Body of pancreas (tissue), 4 donors: ENCODE measurements around the gene SLBP. TPM values are rescaled to one million over a fixed set of nuclear protein-coding genes. Genes with fewer than 3 reads are reported as not detected.
A peak's percentile ranks its signal among the peaks of the same experiment; 100 is the strongest.

Source experiments
- ATAC-seq: fragments of 150-250 bp; one replicate; pipeline ENCODE4 v1.9.1; 2016
- DNase-seq, 4 donors: peaks; one replicate each; pipeline ENCODE4 v3.0.0-alpha.2; 2019
- H3K27ac ChIP-seq, 4 donors: fragments of 200-600 bp; sonication (generic); 1 replicate in 3 of 4; 2 replicates in 1 of 4; pipeline versions ENCODE4 v1.5.1 to v1.6.1; 2016 to 2019; ENCODE audit warnings: mild to moderate bottlenecking in 1 of 4, mixed read lengths in 1 of 4, moderate library complexity in 1 of 4
- H3K27me3 ChIP-seq, 2 donors: fragments of 200-600 bp; sonication (generic); one replicate each; pipeline ENCODE4 v1.6.0; 2016; ENCODE audit warnings: mild to moderate bottlenecking in 1 of 2
- H3K36me3 ChIP-seq, 2 donors: fragments of 200-600 bp; sonication (generic); replicated peaks in 1 of 2; 2 replicates each; pipeline ENCODE4 v1.5.1; 2016; ENCODE audit warnings: low read depth in 2 of 2; ENCODE audit not compliant: insufficient read depth in 1 of 2
- H3K4me1 ChIP-seq: fragments of 200-600 bp; sonication (generic); one replicate; pipeline ENCODE4 v1.6.0; 2016
- H3K4me3 ChIP-seq, 2 donors: fragments of 200-600 bp; sonication (generic); 1 replicate in 1 of 2; 2 replicates in 1 of 2; pipeline ENCODE4 v1.5.1; 2016 to 2019
- H3K9me3 ChIP-seq, 3 donors: fragments of 200-600 bp; sonication (generic); 1 replicate in 2 of 3; 2 replicates in 1 of 3; pipeline ENCODE4 v1.5.1; 2016
- CTCF ChIP-seq, 7 experiments: fragments of 450-650 bp in 4 of 7; fragments of 200-600 bp in 3 of 7; sonication (generic) in 3 of 7; IDR thresholded peaks; one replicate each; pipeline ENCODE4 v1.5.1; 2016 to 2019; ENCODE audit warnings: antibody characterized with exemption in 7 of 7
- POLR2A ChIP-seq, 3 donors: fragments of 450-650 bp; IDR thresholded peaks; one replicate each; pipeline ENCODE4 v1.6.1; 2016; ENCODE audit warnings: antibody characterized with exemption in 3 of 3, mild to moderate bottlenecking in 2 of 3
- WGBS, 2 donors: methylation state at CpG; one replicate each; pipeline ENCODE4 v1.1.5; 2017; 5-methylcytosine and 5-hydroxymethylcytosine counted together
- intact Hi-C: fragments of 100-400 bp; cut with DNase I; formaldehyde crosslinking; loops from one replicate; pipeline ENCODE4 v1.15.1; 2023
- total RNA-seq, 2 donors: library from RNA; depleted of rRNA; stranded (reverse); fragments of >200 nt; gene quantifications; one replicate each; pipeline ENCODE4 v1.1.0, GENCODE V29; 2016

SLBP gene
- total RNA-seq, 2 donors from 2014 or later = 23.7 to 26.2 TPM

- H3K4me1 ChIP-seq = peaks cover 58% of the 10 kb centered on the region
- TF ChIP-seq POLR2A (IDR thresholded peaks at IDR 0.05) (no peak), CTCF (IDR thresholded peaks at IDR 0.05) (no peak)
- H3K27ac ChIP-seq = peak overlapping the region in 2 of 4 donors; percentile 24 to 67
- intact Hi-C loops = loop anchor here (5.0 kb wide), 1 partner anchor 370 kb away; no protein-coding TSS in a partner anchor
- WGBS, 2 donors = 48 to 60% methylated on average over 18 of the region's 18 CpGs
- DNase-seq (no peak), ATAC-seq (no peak)
- H3K27me3 ChIP-seq = no peaks in the 10 kb centered on the region
- H3K4me3 ChIP-seq = no peak overlapping the region
- no peaks in the 10 kb centered on the region for H3K36me3 ChIP-seq
- no peaks in the 10 kb centered on the region for H3K9me3 ChIP-seq
Measured at GRCh38 chr4:1722551-1723118, 10.5 kb upstream of the SLBP start.

DNA sequence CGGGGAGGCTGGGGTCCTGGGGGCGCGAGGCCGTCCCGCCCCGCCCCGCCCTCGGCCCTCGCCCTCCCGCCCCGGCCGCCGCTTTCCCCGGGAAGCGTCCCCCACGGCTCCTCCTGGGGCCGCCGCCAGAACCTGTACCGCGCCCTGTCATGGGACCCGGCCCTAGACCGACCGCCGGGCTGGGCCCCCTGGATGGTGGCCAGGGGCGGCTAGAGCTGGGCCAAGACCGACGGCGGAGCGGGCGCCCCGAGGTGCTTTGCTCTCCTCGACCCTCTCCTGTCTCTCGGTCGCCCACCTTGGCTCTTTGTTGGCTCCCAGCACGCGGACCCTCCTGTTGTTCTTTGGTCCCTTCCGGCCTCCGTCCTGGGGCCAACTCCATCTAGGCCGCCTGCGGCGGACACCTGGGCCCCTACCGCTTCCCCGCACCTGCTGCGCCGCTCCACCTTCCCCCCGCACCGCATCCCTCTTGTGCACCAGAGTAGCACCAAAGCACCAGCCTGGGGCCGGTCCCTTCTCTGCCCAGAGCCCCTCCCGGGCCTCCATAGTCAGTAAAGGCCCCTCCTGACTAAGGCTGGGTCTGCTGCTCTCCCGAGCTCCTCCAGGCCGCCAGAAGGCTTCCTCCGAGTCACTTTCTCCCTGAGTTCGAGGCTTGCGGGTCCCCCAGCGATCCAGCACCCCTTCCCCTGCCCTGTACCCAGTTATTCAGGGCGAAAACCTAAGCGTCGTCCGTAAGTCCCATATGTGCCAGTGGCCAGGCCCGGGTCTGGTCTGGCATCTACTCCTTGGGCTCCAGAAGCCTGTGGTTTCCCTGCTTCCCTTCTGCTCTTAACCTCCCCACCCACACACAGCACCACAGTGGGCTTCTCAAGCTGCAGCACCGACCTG lies 9.8 kb upstream of the SLBP start:
- peak overlapping the region; percentile 7 to 41 for H3K4me3 ChIP-seq
- peaks cover 58% of the 10 kb centered on the region for H3K4me1 ChIP-seq
- DNase-seq (no peak), ATAC-seq (no peak)
- WGBS, 2 donors = 5 to 10% methylated on average over 28 to 40 of the region's 61 CpGs
- intact Hi-C loops = loop anchor here (5.0 kb wide), 1 partner anchor 370 kb away; no protein-coding TSS in a partner anchor
- no peaks in the 10 kb centered on the region for H3K36me3 ChIP-seq
- H3K27ac ChIP-seq = peak overlapping the region in 1 of 4 donors; percentile 97
- no peaks in the 10 kb centered on the region for H3K9me3 ChIP-seq
- TF ChIP-seq POLR2A (IDR thresholded peaks at IDR 0.05) = no peak
- TF ChIP-seq CTCF (IDR thresholded peaks at IDR 0.05) = no peak
- H3K27me3 ChIP-seq = no peaks in the 10 kb centered on the region

DNA sequence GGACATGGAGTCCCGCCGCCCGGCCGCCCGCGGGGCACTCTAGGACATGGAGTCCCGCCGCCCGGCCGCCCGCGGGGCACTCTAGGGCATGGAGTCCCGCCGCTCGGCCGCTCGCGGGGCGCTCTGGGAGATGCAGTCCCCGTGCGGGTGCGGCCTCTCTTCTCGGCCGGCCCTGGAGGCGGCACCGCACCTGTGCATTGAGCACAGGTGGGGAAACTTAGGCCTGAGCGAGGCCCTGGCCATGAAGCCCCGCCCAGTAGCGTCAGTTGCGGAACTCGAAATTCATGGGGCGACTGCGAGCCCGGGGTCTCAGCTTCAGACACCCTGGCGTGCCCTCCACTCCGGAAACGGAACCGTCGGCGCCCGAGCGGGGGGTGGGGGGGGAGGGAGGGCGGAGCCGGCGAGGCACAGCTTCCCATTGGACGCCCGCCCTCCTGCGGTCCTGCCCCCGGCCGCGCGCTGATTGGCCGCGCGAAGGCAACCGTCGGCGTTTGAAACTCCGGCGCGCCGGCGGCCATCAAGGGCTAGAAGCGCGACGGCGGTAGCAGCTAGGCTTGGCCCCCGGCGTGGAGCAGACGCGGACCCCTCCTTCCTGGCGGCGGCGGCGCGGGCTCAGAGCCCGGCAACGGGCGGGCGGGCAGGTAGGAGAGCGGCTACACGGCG lies 9.0 kb upstream of the SLBP start, which contains the start of the genes TACC3 and TMEM129:
TACC3 (plus strand) TSS at position 519 of the 663 bp plus-strand sequence. CDS start 1,901 bp downstream, outside the sequence.
TMEM129 (minus strand) TSS at position 321 of the 663 bp plus-strand sequence. CDS start 486 bp downstream, outside the sequence.
- Histone ChIP-seq H3K9me3 (no peaks in the 10 kb centered on the region), H3K36me3 (no peaks in the 10 kb centered on the region), H3K27me3 (no peaks in the 10 kb centered on the region), H3K27ac (peak within 1 kb of the TSS; percentile 92 to 97 (median 94)), H3K4me1 (peaks cover 58% of the 10 kb centered on the region), H3K4me3 (peak within 1 kb of the TSS; percentile 50 to 60)
- TF ChIP-seq CTCF (IDR thresholded peaks at IDR 0.05) (peak in 1 of 7 experiments; percentile 29), POLR2A (IDR thresholded peaks at IDR 0.05) (peak; percentile 60 to 66 (median 61))
- DNase-seq (peak; percentile 97 to 98 (median 98)), ATAC-seq (peak; percentile 91)
- WGBS, 2 donors = 1% methylated on average over 73 of the region's 83 CpGs; no CpG with 5 or more reads in 1 of the 2 donors
- intact Hi-C loops = loop anchor here (5.0 kb wide), 1 partner anchor 369 kb away; no protein-coding TSS in a partner anchor

- Histone ChIP-seq H3K27me3 (no peaks in the 10 kb centered on the region), H3K36me3 (no peaks in the 10 kb centered on the region), H3K4me3 (peak overlapping the region; percentile 50 to 60), H3K27ac (peak overlapping the region; percentile 92 to 97 (median 94)), H3K9me3 (no peaks in the 10 kb centered on the region), H3K4me1 (peaks cover 59% of the 10 kb centered on the region)
- 1 to 2% methylated on average over 5 to 76 of the region's 79 CpGs for whole genome bisulfite sequencing, 2 donors
- intact Hi-C loops = loop anchor here (5.0 kb wide), 1 partner anchor 368 kb away; no protein-coding TSS in a partner anchor
- no peak for TF ChIP-seq CTCF (IDR thresholded peaks at IDR 0.05)
- peak; percentile 57 to 63 (median 60) for TF ChIP-seq POLR2A (IDR thresholded peaks at IDR 0.05)
- ATAC-seq (peak; percentile 22), DNase-seq (peak in 3 of 4 donors; percentile 54 to 60 (median 56))
Measured at GRCh38 chr4:1720163-1720983, 8.3 kb upstream of the SLBP start.
